ENCODE measurements around the gene PRDM5.

The PRDM5 gene

GRCh38 chr4:120873554-120873953 lies 49.0 kb downstream of the PRDM5 start:
- Histone ChIP-seq H3K27ac (ENCODE audit: low read depth, low read length) (no peak overlapping the region), H3K27me3 (ENCODE audit: control insufficient read depth, insufficient read depth, low read length) (no peaks in the 10 kb centered on the region), H3K4me1 (ENCODE audit: control insufficient read depth, insufficient read depth, low read length) (peaks cover 22% of the 10 kb centered on the region), H3K9me3 (ENCODE audit: control insufficient read depth, insufficient read depth, low read depth, low read length) (0 out of 2 replicates have a peak, but pooled peaks cover under 1% of the 10 kb centered on the region), H3K36me3 (ENCODE audit: control insufficient read depth, insufficient read depth, low read length) (no peaks in the 10 kb centered on the region), H3K9ac (ENCODE audit: low read length) (no peak overlapping the region), H3K4me3 (ENCODE audit: low read depth, low read length) (no peak overlapping the region)

GRCh38 chr4:120871173-120871572 lies 51.4 kb downstream of the PRDM5 start:
- H3K27ac ChIP-seq (ENCODE audit: low read depth, low read length) = no peak overlapping the region
- no peak overlapping the region for H3K9ac ChIP-seq (ENCODE audit: low read length)
- H3K27me3 ChIP-seq (ENCODE audit: control insufficient read depth, insufficient read depth, low read length) = no peaks in the 10 kb centered on the region
- H3K9me3 ChIP-seq (ENCODE audit: control insufficient read depth, insufficient read depth, low read depth, low read length) = no peaks in the 10 kb centered on the region
- H3K4me1 ChIP-seq (ENCODE audit: control insufficient read depth, insufficient read depth, low read length) = peaks cover 23% of the 10 kb centered on the region
- no peak overlapping the region for H3K4me3 ChIP-seq (ENCODE audit: low read depth, low read length)
- no peaks in the 10 kb centered on the region for H3K36me3 ChIP-seq (ENCODE audit: control insufficient read depth, insufficient read depth, low read length)

GRCh38 chr4:120870279-120870673 lies 52.2 kb downstream of the PRDM5 start:
- Histone ChIP-seq H3K36me3 (ENCODE audit: control insufficient read depth, insufficient read depth, low read length) (no peaks in the 10 kb centered on the region), H3K4me3 (ENCODE audit: low read depth, low read length) (no peak overlapping the region), H3K27me3 (ENCODE audit: control insufficient read depth, insufficient read depth, low read length) (no peaks in the 10 kb centered on the region), H3K4me1 (ENCODE audit: control insufficient read depth, insufficient read depth, low read length) (peaks cover 30% of the 10 kb centered on the region), H3K9me3 (ENCODE audit: control insufficient read depth, insufficient read depth, low read depth, low read length) (no peaks in the 10 kb centered on the region), H3K9ac (ENCODE audit: low read length) (no peak overlapping the region), H3K27ac (ENCODE audit: low read depth, low read length) (no peak overlapping the region)

- Histone ChIP-seq H3K9me3 (ENCODE audit: control insufficient read depth, insufficient read depth, low read depth, low read length) (no peaks in the 10 kb centered on the region), H3K4me3 (ENCODE audit: low read depth, low read length) (no peak overlapping the region), H3K27me3 (ENCODE audit: control insufficient read depth, insufficient read depth, low read length) (no peaks in the 10 kb centered on the region), H3K4me1 (ENCODE audit: control insufficient read depth, insufficient read depth, low read length) (peaks cover 26% of the 10 kb centered on the region), H3K27ac (ENCODE audit: low read depth, low read length) (no peak overlapping the region), H3K9ac (ENCODE audit: low read length) (no peak overlapping the region), H3K36me3 (ENCODE audit: control insufficient read depth, insufficient read depth, low read length) (no peaks in the 10 kb centered on the region)
Measured at GRCh38 chr4:120869613-120870278, 52.8 kb downstream of the PRDM5 start.

GRCh38 chr4:120867506-120867905 lies 55.0 kb downstream of the PRDM5 start:
- H3K27ac ChIP-seq (ENCODE audit: low read depth, low read length) = no peak overlapping the region
- H3K9ac ChIP-seq (ENCODE audit: low read length) = no peak overlapping the region
- H3K27me3 ChIP-seq (ENCODE audit: control insufficient read depth, insufficient read depth, low read length) = no peaks in the 10 kb centered on the region
- H3K4me3 ChIP-seq (ENCODE audit: low read depth, low read length) = no peak overlapping the region
- H3K9me3 ChIP-seq (ENCODE audit: control insufficient read depth, insufficient read depth, low read depth, low read length) = no peaks in the 10 kb centered on the region
- no peaks in the 10 kb centered on the region for H3K36me3 ChIP-seq (ENCODE audit: control insufficient read depth, insufficient read depth, low read length)
- H3K4me1 ChIP-seq (ENCODE audit: control insufficient read depth, insufficient read depth, low read length) = peaks cover 26% of the 10 kb centered on the region

- H3K27me3 ChIP-seq (ENCODE audit: control insufficient read depth, insufficient read depth, low read length) = no peaks in the 10 kb centered on the region
- H3K9me3 ChIP-seq (ENCODE audit: control insufficient read depth, insufficient read depth, low read depth, low read length) = no peaks in the 10 kb centered on the region
- no peak overlapping the region for H3K4me3 ChIP-seq (ENCODE audit: low read depth, low read length)
- no peak overlapping the region for H3K27ac ChIP-seq (ENCODE audit: low read depth, low read length)
- peaks cover 26% of the 10 kb centered on the region for H3K4me1 ChIP-seq (ENCODE audit: control insufficient read depth, insufficient read depth, low read length)
- no peak overlapping the region for H3K9ac ChIP-seq (ENCODE audit: low read length)
- H3K36me3 ChIP-seq (ENCODE audit: control insufficient read depth, insufficient read depth, low read length) = no peaks in the 10 kb centered on the region
Measured at GRCh38 chr4:120865985-120866384, 56.5 kb downstream of the PRDM5 start.

- Histone ChIP-seq H3K27ac (ENCODE audit: low read depth, low read length) (no peak overlapping the region), H3K4me3 (ENCODE audit: low read depth, low read length) (no peak overlapping the region), H3K27me3 (ENCODE audit: control insufficient read depth, insufficient read depth, low read length) (no peaks in the 10 kb centered on the region), H3K4me1 (ENCODE audit: control insufficient read depth, insufficient read depth, low read length) (peaks cover 18% of the 10 kb centered on the region), H3K9me3 (ENCODE audit: control insufficient read depth, insufficient read depth, low read depth, low read length) (no peaks in the 10 kb centered on the region), H3K9ac (ENCODE audit: low read length) (no peak overlapping the region), H3K36me3 (ENCODE audit: control insufficient read depth, insufficient read depth, low read length) (no peaks in the 10 kb centered on the region)
Measured at GRCh38 chr4:120864969-120865368, 57.6 kb downstream of the PRDM5 start.

- no peaks in the 10 kb centered on the region for H3K9me3 ChIP-seq (ENCODE audit: control insufficient read depth, insufficient read depth, low read depth, low read length)
- H3K27me3 ChIP-seq (ENCODE audit: control insufficient read depth, insufficient read depth, low read length) = no peaks in the 10 kb centered on the region
- H3K27ac ChIP-seq (ENCODE audit: low read depth, low read length) = no peak overlapping the region
- H3K4me1 ChIP-seq (ENCODE audit: control insufficient read depth, insufficient read depth, low read length) = peaks cover 11% of the 10 kb centered on the region
- no peaks in the 10 kb centered on the region for H3K36me3 ChIP-seq (ENCODE audit: control insufficient read depth, insufficient read depth, low read length)
- no peak overlapping the region for H3K4me3 ChIP-seq (ENCODE audit: low read depth, low read length)
- no peak overlapping the region for H3K9ac ChIP-seq (ENCODE audit: low read length)
Measured at GRCh38 chr4:120862432-120862831, 60.1 kb downstream of the PRDM5 start.

GRCh38 chr4:120861852-120862251 lies 60.7 kb downstream of the PRDM5 start:
- H3K27me3 ChIP-seq (ENCODE audit: control insufficient read depth, insufficient read depth, low read length) = no peaks in the 10 kb centered on the region
- H3K4me1 ChIP-seq (ENCODE audit: control insufficient read depth, insufficient read depth, low read length) = peaks cover 11% of the 10 kb centered on the region
- no peak overlapping the region for H3K4me3 ChIP-seq (ENCODE audit: low read depth, low read length)
- H3K9me3 ChIP-seq (ENCODE audit: control insufficient read depth, insufficient read depth, low read depth, low read length) = no peaks in the 10 kb centered on the region
- H3K9ac ChIP-seq (ENCODE audit: low read length) = no peak overlapping the region
- H3K27ac ChIP-seq (ENCODE audit: low read depth, low read length) = no peak overlapping the region
- H3K36me3 ChIP-seq (ENCODE audit: control insufficient read depth, insufficient read depth, low read length) = no peaks in the 10 kb centered on the region

- Histone ChIP-seq H3K27me3 (ENCODE audit: control insufficient read depth, insufficient read depth, low read length) (no peaks in the 10 kb centered on the region), H3K9ac (ENCODE audit: low read length) (no peak overlapping the region), H3K36me3 (ENCODE audit: control insufficient read depth, insufficient read depth, low read length) (no peaks in the 10 kb centered on the region), H3K9me3 (ENCODE audit: control insufficient read depth, insufficient read depth, low read depth, low read length) (no peaks in the 10 kb centered on the region), H3K4me1 (ENCODE audit: control insufficient read depth, insufficient read depth, low read length) (no peaks in the 10 kb centered on the region; the same call in 1 of the 2 replicates), H3K4me3 (ENCODE audit: low read depth, low read length) (no peak overlapping the region), H3K27ac (ENCODE audit: low read depth, low read length) (no peak overlapping the region)
Measured at GRCh38 chr4:120858776-120859175, 63.8 kb downstream of the PRDM5 start.

- Histone ChIP-seq H3K27ac (ENCODE audit: low read depth, low read length) (no peak overlapping the region), H3K4me3 (ENCODE audit: low read depth, low read length) (no peak overlapping the region), H3K9ac (ENCODE audit: low read length) (no peak overlapping the region), H3K4me1 (ENCODE audit: control insufficient read depth, insufficient read depth, low read length) (no peaks in the 10 kb centered on the region; the same call in 1 of the 2 replicates), H3K27me3 (ENCODE audit: control insufficient read depth, insufficient read depth, low read length) (no peaks in the 10 kb centered on the region), H3K36me3 (ENCODE audit: control insufficient read depth, insufficient read depth, low read length) (peaks cover 1% of the 10 kb centered on the region; the same call in 1 of the 2 replicates), H3K9me3 (ENCODE audit: control insufficient read depth, insufficient read depth, low read depth, low read length) (no peaks in the 10 kb centered on the region)
Measured at GRCh38 chr4:120857312-120857711, 65.2 kb downstream of the PRDM5 start.

Data from HUES6 (cell line).